Stimulated activated CD8-positive, alpha-beta memory T cell treated with anti-CD3 and anti-CD28 coated beads, Interleukin-12 subunit alpha, Interleukin-12 subunit beta, amount 100 ng/mL, for 24 hours (primary cell): ENCODE results near the gene NUP107.

Experiments
- DNase-seq: peaks from one replicate; pipeline ENCODE4 v3.0.0-alpha.2; 2020; ENCODE audit errors: extremely low read depth

The NUP107 gene

DNA sequence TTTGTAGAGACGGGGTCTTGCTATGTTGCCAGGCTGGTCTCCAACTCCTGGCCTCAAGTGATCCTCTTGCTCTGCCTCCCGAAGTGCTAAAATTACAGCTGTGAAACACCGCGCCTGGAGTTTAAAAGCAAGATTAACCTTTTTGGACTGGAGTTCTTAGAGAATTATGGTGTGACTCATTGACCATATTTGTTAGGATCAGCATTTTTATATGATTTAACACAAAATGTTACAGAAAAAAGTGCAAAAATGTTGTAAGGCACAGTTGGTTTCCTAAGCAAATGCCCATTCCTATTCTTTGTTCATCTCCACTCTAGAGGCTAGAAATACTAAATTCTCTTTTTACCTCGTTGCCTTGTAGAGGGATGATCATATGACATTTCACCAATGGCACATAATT lies 86.8 kb downstream of the NUP107 start:
- DNase-seq, result no peak

DNA sequence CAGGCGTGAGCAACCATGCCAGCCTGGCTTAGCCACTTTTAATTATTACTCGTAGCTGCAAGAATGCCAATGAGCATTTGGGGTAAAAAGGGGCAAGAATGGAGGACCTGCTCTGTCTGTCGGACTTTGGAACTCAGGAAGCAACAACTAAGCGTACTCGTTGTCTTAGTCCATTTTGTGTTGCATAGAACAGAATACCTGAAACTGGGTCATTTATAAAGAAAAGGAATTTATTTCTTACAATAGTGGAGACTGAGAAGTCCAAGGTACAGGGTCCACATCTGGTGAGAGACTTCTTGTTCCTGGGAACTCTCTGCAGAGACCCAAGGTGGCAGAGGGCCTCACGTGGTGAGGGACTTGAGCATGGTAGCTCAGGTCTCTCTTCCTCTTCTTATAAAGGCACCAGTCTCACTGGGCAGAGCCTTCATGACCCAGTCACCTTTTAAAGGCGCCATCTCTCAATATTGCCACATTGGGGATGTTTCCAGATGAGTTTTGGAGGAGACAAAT lies 88.4 kb downstream of the NUP107 start:
- no peak for DNase-seq

DNA sequence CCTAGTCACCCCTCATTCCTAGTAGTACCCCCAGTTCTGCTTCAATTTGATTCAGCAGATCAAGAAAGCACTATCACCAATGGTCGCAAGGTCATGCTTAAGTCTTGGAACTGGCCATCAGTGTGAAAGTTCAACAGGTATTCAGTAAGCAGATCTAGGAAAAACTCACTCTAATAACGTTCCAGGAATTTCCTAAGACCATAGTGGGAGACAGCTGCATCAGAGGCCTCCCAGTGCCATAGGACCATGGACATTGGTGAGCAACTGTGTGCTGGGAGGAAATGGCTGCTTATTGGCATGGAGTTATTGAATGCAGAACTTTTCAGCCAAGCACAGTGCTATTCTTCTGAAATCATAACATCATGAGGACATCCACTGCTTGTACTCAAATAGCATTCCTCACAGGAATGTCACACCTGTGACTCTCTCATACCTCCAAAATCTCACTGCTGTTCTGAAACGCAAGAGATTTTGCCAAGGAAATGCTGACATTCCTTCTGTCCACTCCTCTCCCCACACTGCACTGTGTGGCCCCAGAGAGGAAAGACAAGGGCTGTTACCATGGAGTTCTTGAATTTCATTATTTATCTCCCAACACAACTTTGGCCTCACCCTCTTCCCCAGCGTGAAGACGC lies 90.3 kb downstream of the NUP107 start:
- no peak for DNase-seq

DNA sequence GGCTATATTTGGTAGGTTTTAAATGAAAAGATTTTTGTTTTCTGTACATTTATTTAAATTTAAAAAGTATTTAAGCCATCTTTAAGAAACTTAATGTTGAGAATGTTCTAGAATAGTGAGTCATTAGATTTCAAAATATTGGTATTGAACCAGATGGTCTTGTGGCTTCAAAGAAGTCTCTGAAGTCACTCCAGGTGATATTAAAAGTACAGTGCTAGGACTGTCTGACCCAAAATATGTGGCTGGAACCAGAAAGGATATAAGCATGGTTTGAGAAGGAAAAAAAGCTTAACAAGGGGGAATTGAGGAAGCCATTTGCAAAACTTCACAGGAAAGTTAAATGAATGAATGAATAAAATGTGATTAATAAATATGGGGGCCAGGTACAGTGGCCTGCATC lies 92.5 kb downstream of the NUP107 start:
- no peak for DNase-seq

GRCh38 chr12:68780731-68781130 lies 94.0 kb downstream of the NUP107 start:
- no peak for DNase-seq

DNA sequence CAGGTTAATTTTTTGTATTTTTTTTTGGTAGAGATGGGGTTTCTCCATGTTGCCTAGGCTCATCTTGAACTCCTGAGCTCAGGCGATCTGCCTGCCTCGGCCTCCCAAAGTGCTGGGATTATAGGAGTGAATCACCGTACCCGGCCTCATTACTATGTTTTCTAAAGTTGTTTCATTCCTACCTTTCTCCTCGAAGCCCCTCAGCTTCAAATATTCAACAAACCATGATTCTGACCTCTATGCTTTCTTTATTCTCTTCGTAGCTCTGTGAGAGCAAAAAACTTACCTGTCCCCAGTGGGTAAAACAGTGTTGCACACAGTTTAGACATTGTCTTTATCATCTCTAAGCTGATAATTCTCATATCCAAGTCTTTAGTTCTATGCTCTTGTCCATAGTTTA lies 95.0 kb downstream of the NUP107 start:
- DNase-seq, result no peak

GRCh38 chr12:68784015-68784414 lies 97.2 kb downstream of the NUP107 start:
- DNase-seq, result no peak

- DNase-seq, result no peak
These were observed 98.6 kb downstream of the NUP107 start for GRCh38 chr12:68785358-68785757.

DNA sequence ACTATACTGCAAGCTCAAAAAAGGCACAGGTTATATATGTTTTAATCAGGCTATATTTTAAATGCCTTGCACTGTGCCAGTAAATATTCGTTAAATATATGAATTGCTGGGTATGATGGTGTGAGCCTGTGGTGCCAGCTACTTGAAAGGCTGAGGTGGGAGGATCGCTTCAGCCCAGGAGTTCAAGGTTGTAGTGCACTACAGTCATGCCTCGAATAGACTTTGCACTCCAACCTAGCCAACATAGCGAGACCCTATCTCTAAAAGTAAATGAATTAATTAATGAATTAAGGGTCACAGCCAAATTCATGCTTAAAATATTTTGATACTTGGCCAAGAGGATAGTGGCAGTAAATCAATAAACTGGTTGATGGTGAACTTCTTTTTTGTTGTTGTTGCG lies 99.0 kb downstream of the NUP107 start:
- DNase-seq, result no peak

DNA sequence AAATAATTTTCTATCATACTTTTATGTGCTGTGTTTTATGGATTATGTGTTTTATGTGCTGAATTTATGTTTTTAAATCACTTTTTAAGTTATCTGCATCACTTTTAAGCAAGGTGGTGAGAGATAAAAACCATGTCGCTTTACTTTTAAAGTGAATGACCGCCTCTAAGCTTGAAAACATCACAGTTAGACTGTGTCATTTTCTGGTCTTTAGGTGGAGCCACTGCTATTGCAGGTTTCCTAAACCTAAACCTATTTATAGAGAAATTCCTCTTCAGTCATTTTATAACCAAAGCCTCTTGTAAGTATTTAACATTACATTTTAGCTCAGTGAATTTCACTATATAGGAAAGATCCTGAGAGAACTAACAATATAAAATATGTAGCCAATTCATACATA lies 100.2 kb downstream of the NUP107 start:
- no peak for DNase-seq

DNA sequence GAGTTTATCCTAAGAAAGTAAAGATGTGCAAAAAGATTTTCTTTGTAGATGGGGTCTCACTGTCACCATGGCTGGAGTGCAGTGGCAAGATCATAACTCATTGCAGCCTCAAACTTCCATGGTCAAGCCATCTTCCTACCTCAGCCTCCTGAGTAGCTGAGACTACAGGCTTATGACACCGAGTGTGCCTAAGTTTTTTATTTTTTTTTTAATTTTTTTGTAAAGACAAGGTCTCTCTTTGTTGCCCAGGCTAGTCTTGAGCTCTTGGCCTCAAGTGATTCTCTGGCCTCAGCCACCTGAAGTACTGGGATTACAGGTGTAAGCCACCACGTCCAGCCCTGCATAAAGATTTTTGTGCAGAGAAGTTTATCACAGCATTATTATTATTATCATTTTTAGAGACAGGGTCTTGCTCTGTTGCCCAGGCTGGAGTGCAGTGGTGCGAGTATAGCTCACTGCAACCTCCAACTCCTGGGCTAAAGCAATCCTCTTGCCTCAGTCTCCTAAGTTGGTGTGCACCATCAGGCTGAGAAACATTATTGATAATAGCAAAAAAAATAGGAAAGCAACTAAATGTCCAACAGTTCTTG lies 101.9 kb downstream of the NUP107 start:
- DNase-seq, result no peak

DNA sequence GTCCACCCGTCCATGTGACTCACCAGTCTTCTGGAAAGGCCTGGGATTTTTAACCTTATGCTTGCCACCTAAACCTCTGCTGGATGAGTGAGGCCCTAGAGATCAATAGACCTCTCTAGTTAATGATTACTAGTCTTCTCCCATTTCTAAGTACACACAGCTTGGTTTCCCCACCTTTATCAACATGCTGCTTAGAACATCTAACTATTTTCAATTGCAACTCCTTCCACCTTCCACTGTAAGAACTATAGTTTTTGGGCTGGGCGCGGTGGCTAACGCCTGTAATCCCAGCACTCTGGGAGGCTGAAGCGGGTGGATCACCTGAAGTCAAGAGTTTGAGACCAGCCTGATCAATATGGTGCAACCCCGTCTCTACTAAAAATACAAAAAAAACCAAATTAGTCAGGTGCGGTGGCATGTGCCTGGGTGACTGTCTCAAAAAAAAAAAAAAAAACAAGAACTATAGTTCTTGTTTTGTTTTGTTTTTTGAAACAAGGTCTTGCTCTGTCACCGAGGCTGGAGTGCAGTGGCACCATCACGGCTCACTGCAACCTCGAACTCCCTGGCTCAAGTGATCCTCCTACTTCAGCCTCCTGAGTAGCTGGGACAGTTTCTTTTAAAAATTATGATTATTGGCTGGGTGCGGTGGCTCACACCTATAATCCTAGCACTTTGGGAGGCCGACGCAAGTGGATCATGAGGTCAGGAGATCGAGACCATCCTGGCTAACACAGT lies 102.5 kb downstream of the NUP107 start:
- no peak for DNase-seq

GRCh38 chr12:68790081-68790951 lies 103.5 kb downstream of the NUP107 start:
- DNase-seq, result no peak

DNA sequence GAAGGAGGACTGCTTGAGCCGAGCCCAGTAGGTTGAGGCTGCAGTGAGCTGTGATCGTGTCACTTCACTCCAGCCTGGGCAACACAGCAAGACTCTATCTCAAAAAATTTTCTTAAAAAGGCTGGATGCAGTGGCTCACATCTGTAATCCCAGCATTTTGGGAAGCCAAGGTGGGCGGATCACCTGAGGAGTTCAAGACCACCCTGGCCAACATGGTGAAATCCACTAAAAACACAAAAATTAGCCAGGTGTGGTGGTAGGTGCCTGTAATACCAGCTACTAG lies 104.1 kb downstream of the NUP107 start:
- no peak for DNase-seq

DNA sequence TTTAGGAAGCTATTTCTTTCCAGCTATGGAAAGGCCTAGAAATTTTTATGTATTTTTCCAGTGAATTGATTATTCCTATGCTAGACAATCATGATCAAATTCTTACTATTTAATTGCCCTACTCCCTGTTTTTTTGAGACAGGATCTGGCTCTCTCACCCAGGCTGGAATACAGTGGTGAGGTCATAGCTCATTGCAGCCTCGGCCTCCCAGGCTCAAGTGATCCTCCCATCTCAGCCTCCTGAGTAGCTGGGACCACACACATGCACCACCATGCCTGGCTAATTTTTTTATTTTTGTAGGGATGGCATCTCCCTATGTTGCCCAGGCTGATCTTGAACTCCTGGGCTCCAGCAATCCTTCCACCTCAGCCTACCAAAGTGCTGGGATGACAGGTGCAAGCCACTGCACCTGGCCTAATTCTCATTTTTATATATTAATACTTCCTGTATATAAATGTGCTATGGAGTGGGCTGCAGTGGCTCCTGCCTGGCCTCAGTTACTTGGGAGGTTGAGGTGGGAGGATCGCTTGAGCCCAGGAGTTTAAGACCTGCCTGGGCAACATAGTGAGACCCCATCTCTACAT lies 105.2 kb downstream of the NUP107 start:
- DNase-seq, result no peak

DNA sequence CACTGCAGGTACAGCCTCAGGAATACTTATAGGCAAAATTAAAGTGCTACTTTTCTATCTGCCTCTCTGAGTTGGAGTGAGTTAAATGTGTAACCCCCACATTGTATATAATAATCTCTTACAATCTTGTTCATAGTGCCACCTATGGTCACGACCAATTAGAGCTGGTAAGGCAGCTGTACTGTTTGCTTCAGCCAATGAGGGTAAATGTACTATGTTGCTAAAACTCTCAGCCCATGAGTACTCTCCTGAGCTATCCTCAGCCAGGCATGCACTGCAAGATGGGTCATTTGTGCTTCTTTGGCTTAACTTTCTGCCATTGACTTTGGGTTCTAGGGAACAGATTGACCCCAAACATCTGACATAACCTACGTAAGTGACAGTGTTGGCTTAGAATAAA lies 106.2 kb downstream of the NUP107 start:
- DNase-seq, result no peak

- no peak for DNase-seq
These were observed 106.7 kb downstream of the NUP107 start for GRCh38 chr12:68793436-68793835.

- DNase-seq, result no peak
These were observed 107.3 kb downstream of the NUP107 start for GRCh38 chr12:68793975-68794652.

GRCh38 chr12:68794653-68795251 lies 108.0 kb downstream of the NUP107 start:
- no peak for DNase-seq
